Measurements from ENCODE around the gene HS3ST3B1. TPM values are rescaled to one million over a fixed set of nuclear protein-coding genes. Genes with fewer than 3 reads are reported as not detected.

HS3ST3B1 gene
- total RNA-seq, 1 experiment from 2014 or later: 0.33 TPM

DNA sequence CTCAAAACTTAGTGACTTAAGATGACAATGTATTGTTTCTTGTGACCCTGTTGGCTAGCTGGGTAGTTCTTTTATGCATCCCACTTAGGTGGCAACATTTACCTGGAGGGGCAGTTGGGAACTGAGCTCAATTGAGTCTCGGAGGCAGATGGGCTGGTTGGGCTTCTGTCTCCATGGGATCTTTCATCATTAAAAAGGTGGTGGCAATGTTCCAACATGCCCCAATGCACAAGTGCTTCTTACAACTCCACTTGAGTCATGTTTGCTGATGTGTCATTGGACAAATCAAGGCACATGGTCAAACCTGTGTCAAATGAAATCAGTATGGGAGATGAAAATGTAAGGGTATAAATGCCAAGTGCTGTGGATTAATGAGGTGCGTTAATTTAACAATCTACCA is 11.7 kb upstream of the HS3ST3B1 start:
- H4K20me1 ChIP-seq (ENCODE audit: low read length): no peaks in the 10 kb centered on the region
- no peaks in the 10 kb centered on the region for H3K79me2 ChIP-seq (ENCODE audit: low read length)
- DNase-seq (peak; percentile 19), ATAC-seq (no peak)
- peaks cover 59% of the 10 kb centered on the region for H3K27me3 ChIP-seq (ENCODE audit: low read length)
- no peaks in the 10 kb centered on the region for H3K9me3 ChIP-seq (ENCODE audit: low read length)
- ChIA-PET CTCF (no interaction called here), POLR2A (ENCODE audit: unreplicated experiment) (no interaction called here)
- H2AFZ ChIP-seq (ENCODE audit: low read length): no peak overlapping the region
- no peak overlapping the region for H3K27ac ChIP-seq (ENCODE audit: low read length)
- intact Hi-C loops (cut with micrococcal nuclease): no loop called here
- H3F3A ChIP-seq (ENCODE audit: low read length, unreplicated experiment): no peaks in the 10 kb centered on the region
- no peak overlapping the region for H3K4me3 ChIP-seq (ENCODE audit: low read length)
- no peaks in the 10 kb centered on the region for H3K4me1 ChIP-seq (ENCODE audit: insufficient read depth, low read length)
- TF ChIP-seq, protein P1, sequence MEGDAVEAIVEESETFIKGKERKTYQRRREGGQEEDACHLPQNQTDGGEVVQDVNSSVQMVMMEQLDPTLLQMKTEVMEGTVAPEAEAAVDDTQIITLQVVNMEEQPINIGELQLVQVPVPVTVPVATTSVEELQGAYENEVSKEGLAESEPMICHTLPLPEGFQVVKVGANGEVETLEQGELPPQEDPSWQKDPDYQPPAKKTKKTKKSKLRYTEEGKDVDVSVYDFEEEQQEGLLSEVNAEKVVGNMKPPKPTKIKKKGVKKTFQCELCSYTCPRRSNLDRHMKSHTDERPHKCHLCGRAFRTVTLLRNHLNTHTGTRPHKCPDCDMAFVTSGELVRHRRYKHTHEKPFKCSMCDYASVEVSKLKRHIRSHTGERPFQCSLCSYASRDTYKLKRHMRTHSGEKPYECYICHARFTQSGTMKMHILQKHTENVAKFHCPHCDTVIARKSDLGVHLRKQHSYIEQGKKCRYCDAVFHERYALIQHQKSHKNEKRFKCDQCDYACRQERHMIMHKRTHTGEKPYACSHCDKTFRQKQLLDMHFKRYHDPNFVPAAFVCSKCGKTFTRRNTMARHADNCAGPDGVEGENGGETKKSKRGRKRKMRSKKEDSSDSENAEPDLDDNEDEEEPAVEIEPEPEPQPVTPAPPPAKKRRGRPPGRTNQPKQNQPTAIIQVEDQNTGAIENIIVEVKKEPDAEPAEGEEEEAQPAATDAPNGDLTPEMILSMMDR (conservative IDR thresholded peaks at IDR 0.05; ENCODE audit: low read depth, low read length): no peak
- TF ChIP-seq EZH2 (IDR thresholded peaks at IDR 0.05; ENCODE audit: low read length, unreplicated experiment): no peak
- TF ChIP-seq EZH2phosphoT487 (IDR thresholded peaks at IDR 0.05; ENCODE audit: borderline replicate concordance, low read length): no peak
- H3K36me3 ChIP-seq (ENCODE audit: low read depth, low read length): no peaks in the 10 kb centered on the region
- no TSS peak for BruUV-seq (replicated peaks)
- H3K4me2 ChIP-seq (ENCODE audit: low read length): no peak overlapping the region
- H3K9ac ChIP-seq (ENCODE audit: low read length): no peak overlapping the region
- H3K9me2 ChIP-seq (replicated peaks; ENCODE audit: low read length): no peaks in the 10 kb centered on the region

DNA sequence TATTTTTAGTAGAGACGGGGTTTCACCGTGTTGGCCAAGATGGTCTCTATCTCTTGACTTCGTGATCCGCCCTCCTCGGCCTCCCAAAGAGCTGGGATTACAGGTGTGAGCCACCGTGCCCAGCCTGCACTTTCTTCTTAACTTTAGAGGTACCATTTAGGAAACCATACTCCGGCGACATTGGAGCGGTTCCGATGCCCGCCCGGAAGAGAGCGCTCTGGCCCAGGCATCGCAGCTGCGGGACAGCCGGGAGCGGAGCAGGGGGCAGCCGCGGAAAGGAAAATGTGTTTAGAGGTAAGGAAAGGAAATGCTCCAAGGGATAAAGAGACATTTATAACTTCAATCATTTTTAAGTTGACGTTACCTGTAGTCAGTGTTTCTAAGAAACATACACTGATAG is 6.0 kb upstream of the HS3ST3B1 start:
- H3K9me2 ChIP-seq (replicated peaks; ENCODE audit: low read length): no peaks in the 10 kb centered on the region
- intact Hi-C loops (cut with micrococcal nuclease): no loop called here
- TF ChIP-seq EZH2 (IDR thresholded peaks at IDR 0.05; ENCODE audit: low read length, unreplicated experiment) (no peak), EZH2phosphoT487 (IDR thresholded peaks at IDR 0.05; ENCODE audit: borderline replicate concordance, low read length) (no peak)
- TF ChIP-seq, protein P1 (conservative IDR thresholded peaks at IDR 0.05; ENCODE audit: low read depth, low read length): no peak
- ATAC-seq (no peak), DNase-seq (no peak)
- no peak overlapping the region for H3K4me2 ChIP-seq (ENCODE audit: low read length)
- H3K79me2 ChIP-seq (ENCODE audit: low read length): no peaks in the 10 kb centered on the region
- peaks cover 9% of the 10 kb centered on the region; the same call in 1 of the 2 replicates for H3K4me1 ChIP-seq (ENCODE audit: insufficient read depth, low read length)
- H3K9ac ChIP-seq (ENCODE audit: low read length): no peak overlapping the region
- peaks cover 75% of the 10 kb centered on the region for H3K27me3 ChIP-seq (ENCODE audit: low read length)
- H3K9me3 ChIP-seq (ENCODE audit: low read length): no peaks in the 10 kb centered on the region
- H4K20me1 ChIP-seq (ENCODE audit: low read length): no peaks in the 10 kb centered on the region
- H3K4me3 ChIP-seq (ENCODE audit: low read length): no peak overlapping the region
- BruUV-seq (replicated peaks): no TSS peak
- ChIA-PET CTCF (no interaction called here), POLR2A (ENCODE audit: unreplicated experiment) (no interaction called here)
- H3K27ac ChIP-seq (ENCODE audit: low read length): no peak overlapping the region
- H3K36me3 ChIP-seq (ENCODE audit: low read depth, low read length): no peaks in the 10 kb centered on the region
- H2AFZ ChIP-seq (ENCODE audit: low read length): no peak overlapping the region
- no peaks in the 10 kb centered on the region for H3F3A ChIP-seq (ENCODE audit: low read length, unreplicated experiment)

DNA sequence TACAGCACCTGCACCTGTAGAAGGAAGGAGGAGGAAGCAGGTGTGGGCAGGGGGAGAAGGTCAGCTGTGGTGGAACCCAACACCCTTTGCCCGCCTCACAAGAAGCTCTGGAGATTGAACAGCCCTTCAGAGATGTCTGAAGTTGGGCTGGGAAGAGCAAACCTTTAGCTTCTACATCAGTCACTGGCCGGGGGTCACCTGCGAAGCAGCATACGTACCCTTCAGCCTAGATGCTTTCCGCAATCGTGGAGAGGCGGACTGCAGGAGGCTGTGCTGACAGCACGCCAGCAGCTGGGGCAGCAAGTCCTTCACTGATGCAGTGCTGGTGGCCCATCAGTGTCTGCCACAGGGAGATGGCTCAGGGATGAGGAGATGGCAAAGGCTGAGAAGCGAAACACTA is 5.2 kb upstream of the HS3ST3B1 start:
- Histone ChIP-seq H3K4me2 (ENCODE audit: low read length) (no peak overlapping the region), H3K79me2 (ENCODE audit: low read length) (no peaks in the 10 kb centered on the region), H3K4me1 (ENCODE audit: insufficient read depth, low read length) (peaks cover 16% of the 10 kb centered on the region; the same call in 1 of the 2 replicates), H3K27me3 (ENCODE audit: low read length) (peaks cover 77% of the 10 kb centered on the region), H3K27ac (ENCODE audit: low read length) (no peak overlapping the region), H3K9ac (ENCODE audit: low read length) (no peak overlapping the region), H3K36me3 (ENCODE audit: low read depth, low read length) (no peaks in the 10 kb centered on the region), H2AFZ (ENCODE audit: low read length) (no peak overlapping the region), H4K20me1 (ENCODE audit: low read length) (no peaks in the 10 kb centered on the region), H3F3A (ENCODE audit: low read length, unreplicated experiment) (no peaks in the 10 kb centered on the region), H3K9me3 (ENCODE audit: low read length) (no peaks in the 10 kb centered on the region), H3K9me2 (replicated peaks; ENCODE audit: low read length) (no peaks in the 10 kb centered on the region), H3K4me3 (ENCODE audit: low read length) (no peak overlapping the region)
- DNase-seq (no peak), ATAC-seq (no peak)
- no peak for TF ChIP-seq EZH2 (IDR thresholded peaks at IDR 0.05; ENCODE audit: low read length, unreplicated experiment)
- TF ChIP-seq, protein P1 (conservative IDR thresholded peaks at IDR 0.05; ENCODE audit: low read depth, low read length): no peak
- no peak for TF ChIP-seq EZH2phosphoT487 (IDR thresholded peaks at IDR 0.05; ENCODE audit: borderline replicate concordance, low read length)
- intact Hi-C loops (cut with micrococcal nuclease): no loop called here
- ChIA-PET CTCF (no interaction called here), POLR2A (ENCODE audit: unreplicated experiment) (no interaction called here)
- no TSS peak for BruUV-seq (replicated peaks)
